Heart right ventricle (tissue), 16 donors: ENCODE measurements around the gene BPTF. TPM values are rescaled to one million over a fixed set of nuclear protein-coding genes. Genes with fewer than 3 reads are reported as not detected.

Source experiments
- ATAC-seq, 8 donors: fragments of 200-7000 bp; cut with Tn5 transposase; one replicate each; pipeline ENCODE4 v1.9.1; 2020; ENCODE audit warnings: mild to moderate bottlenecking in 8 of 8, moderate library complexity in 8 of 8, moderate number of reproducible peaks in 1 of 8
- DNase-seq, 2 donors: peaks; one replicate each; pipeline ENCODE4 v3.0.0-alpha.2; 2020
- H3K27ac ChIP-seq, 10 donors: fragments of 200-600 bp; sonication (generic) in 2 of 10; one replicate each; pipeline versions ENCODE4 v1.5.0 to v1.8.0; 2020 to 2022; ENCODE audit warnings: mild to moderate bottlenecking in 3 of 10
- H3K27me3 ChIP-seq, 7 donors: fragments of 200-600 bp; one replicate each; pipeline ENCODE4 v1.8.0; 2021 to 2022; ENCODE audit warnings: mild to moderate bottlenecking in 2 of 7
- H3K36me3 ChIP-seq, 9 donors: fragments of 200-600 bp; sonication (generic) in 1 of 9; one replicate each; pipeline versions ENCODE4 v1.5.0 to v1.8.0; 2020 to 2022; ENCODE audit warnings: mild to moderate bottlenecking in 2 of 9
- H3K4me1 ChIP-seq, 9 donors: fragments of 200-600 bp; sonication (generic) in 1 of 9; one replicate each; pipeline versions ENCODE4 v1.5.0 to v1.8.0; 2020 to 2022; ENCODE audit warnings: mild to moderate bottlenecking in 4 of 9
- H3K4me3 ChIP-seq, 10 donors: fragments of 200-600 bp; sonication (generic) in 2 of 10; one replicate each; pipeline versions ENCODE4 v1.5.0 to v1.8.0; 2020 to 2022; ENCODE audit warnings: mild to moderate bottlenecking in 7 of 10, moderate library complexity in 2 of 10
- H3K9me3 ChIP-seq, 11 donors: fragments of 200-600 bp in 10 of 11; sonication (generic) in 2 of 11; one replicate each; pipeline versions ENCODE4 v1.5.0 to v1.8.0; 2013 to 2022; ENCODE audit warnings: mild to moderate bottlenecking in 2 of 11, control low read depth in 1 of 11, moderate library complexity in 1 of 11
- WGBS, 2 donors: extraction: QIAGEN DNeasy Blood & Tissue Kit; methylation state at CpG; one replicate each; pipeline ENCODE4 v1.1.7; 2013; ENCODE audit warnings: inconsistent platforms in 1 of 2; 5-methylcytosine and 5-hydroxymethylcytosine counted together
- intact Hi-C, 10 donors: fragments of 100-400 bp; cut with DNase I; formaldehyde crosslinking; loops; one replicate each; pipeline versions ENCODE4 v1.11.1 to v1.14.2; 2022
- polyA plus RNA-seq, 2 donors: library from polyadenylated mRNA; stranded (reverse); fragments of 200-250 nt; gene quantifications; one replicate each; pipeline ENCODE4 v1.2.3, GENCODE V29; 2013
- total RNA-seq, 10 donors: library from RNA; stranded (reverse); fragmentation: NEBNext Ultra II Directional in 3 of 10; extraction: Animal tissue kit (Norgen Biotek cat#: 25700) in 3 of 10; gene quantifications; one replicate each; pipeline versions ENCODE4 v1.2.1 to v1.2.4, GENCODE V29; 2021 to 2023
- TF ChIP-seq, protein P1 (sequence below), 9 donors: fragments of 200-600 bp; sonication (generic) in 2 of 9; IDR thresholded peaks; one replicate each; pipeline versions ENCODE4 v1.5.0 to v1.8.0; 2021 to 2022; ENCODE audit warnings: antibody characterized with exemption in 9 of 9, mild to moderate bottlenecking in 5 of 9, moderate library complexity in 1 of 9
- donor health status: Arrhythmogenic right ventricular cardiomyopathy.
- donor health status: ischemic (EF 13 %, LVEDD 7.1; RV severe dilation, severe dysfunction).
- donor health status: healthy with polysubstance abuse.
- donor health status: DM: no; HTN: yes; CAD: no.
- donor health status: DM: no; HTN: no; CAD: no.
- donor health status: ischemic (EF 25% LVEDD 6.9; RV normal size, moderate dysfunction).
- donor health status: ischemic (EF 25% LVEDD 5.7; RV mildly dilated, moderate dysfunction).
- donor health status: healthy.
- donor health status: DM: yes; HTN: yes; CAD: no.
- donor health status: Ischemic cardiomyopathy.
- donor health status: ischemic (EF 35%, LVEDD 5.7; RV mildly dilated, moderate dysfunction).
- donor health status: nonischemic (EF 11% LVEDD 7.7; RV severe dilation, severe dysfunction).
- donor health status: DM: yes; HTN: yes; CAD: no.
- donor health status: PGD.
- donor health status: ischemic (EF 29% LVEDD 5.4; RV normal size, mild dysfunction).
- donor health status: nonischemic (EF 23%, LVEDD 6.1; RV moderate dilation, normal function).

BPTF gene
- total and polyA plus RNA-seq, 12 donors: 9.2 to 102 (median 76.9) TPM

DNA sequence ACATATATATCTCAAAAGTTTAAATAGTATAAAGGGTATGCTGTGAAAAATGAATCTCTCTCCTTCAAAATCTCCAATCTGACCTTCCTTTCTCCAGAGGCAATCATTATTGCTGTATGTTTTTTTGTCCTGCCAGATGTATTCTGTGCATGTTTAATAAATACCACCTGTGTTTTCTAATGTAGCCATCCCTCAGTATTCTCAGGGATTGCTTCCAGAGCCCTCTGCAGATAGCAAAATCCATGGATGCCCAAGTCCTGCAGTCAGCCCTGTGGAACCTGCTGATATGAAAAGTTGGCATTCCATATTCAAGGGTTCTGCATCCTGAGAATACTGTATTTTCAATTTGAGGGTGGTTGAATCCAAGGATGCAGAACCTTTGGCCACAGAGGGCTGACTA lies 42.9 kb downstream of the BPTF start:
- Histone ChIP-seq H3K36me3 (peaks cover 0 to 24% (median 4%) of the 10 kb centered on the region in 9 donors), H3K27me3 (no peaks in the 10 kb centered on the region), H3K27ac (no peak overlapping the region), H3K4me3 (no peak overlapping the region), H3K9me3 (no peaks in the 10 kb centered on the region), H3K4me1 (peaks cover 0 to 25% (median 9%) of the 10 kb centered on the region in 9 donors)
- DNase-seq (no peak), ATAC-seq (no peak)
- TF ChIP-seq, protein P1, sequence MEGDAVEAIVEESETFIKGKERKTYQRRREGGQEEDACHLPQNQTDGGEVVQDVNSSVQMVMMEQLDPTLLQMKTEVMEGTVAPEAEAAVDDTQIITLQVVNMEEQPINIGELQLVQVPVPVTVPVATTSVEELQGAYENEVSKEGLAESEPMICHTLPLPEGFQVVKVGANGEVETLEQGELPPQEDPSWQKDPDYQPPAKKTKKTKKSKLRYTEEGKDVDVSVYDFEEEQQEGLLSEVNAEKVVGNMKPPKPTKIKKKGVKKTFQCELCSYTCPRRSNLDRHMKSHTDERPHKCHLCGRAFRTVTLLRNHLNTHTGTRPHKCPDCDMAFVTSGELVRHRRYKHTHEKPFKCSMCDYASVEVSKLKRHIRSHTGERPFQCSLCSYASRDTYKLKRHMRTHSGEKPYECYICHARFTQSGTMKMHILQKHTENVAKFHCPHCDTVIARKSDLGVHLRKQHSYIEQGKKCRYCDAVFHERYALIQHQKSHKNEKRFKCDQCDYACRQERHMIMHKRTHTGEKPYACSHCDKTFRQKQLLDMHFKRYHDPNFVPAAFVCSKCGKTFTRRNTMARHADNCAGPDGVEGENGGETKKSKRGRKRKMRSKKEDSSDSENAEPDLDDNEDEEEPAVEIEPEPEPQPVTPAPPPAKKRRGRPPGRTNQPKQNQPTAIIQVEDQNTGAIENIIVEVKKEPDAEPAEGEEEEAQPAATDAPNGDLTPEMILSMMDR (IDR thresholded peaks at IDR 0.05): no peak
- intact Hi-C loops: no loop called here

DNA sequence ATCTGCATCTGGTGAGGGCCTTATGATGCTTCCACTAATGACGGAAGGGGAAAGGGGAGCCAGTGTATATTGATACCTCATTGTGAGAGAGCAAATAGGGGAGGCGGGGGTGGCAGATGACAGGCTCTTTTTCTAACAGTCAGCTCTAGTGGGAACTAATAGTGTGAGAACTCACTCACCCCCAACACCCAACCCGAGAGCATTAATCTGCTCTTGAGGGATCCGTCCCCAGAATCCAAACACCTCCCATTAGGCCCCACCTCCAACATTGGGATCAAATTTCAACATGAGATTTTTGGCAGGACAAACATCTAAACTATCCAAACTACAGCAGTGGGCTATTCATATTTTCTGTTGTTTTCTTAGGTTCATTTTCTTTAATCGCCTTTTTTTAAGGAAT lies 54.4 kb downstream of the BPTF start:
- Histone ChIP-seq H3K27me3 (no peaks in the 10 kb centered on the region), H3K4me3 (no peak overlapping the region), H3K9me3 (no peaks in the 10 kb centered on the region), H3K4me1 (no peaks in the 10 kb centered on the region), H3K36me3 (peaks cover 0 to 84% (median 5%) of the 10 kb centered on the region in 9 donors), H3K27ac (no peak overlapping the region)
- ATAC-seq: no peak
- DNase-seq: no peak
- 79 to 82% methylated on average over 5 of the region's 5 CpGs for WGBS, 2 donors
- intact Hi-C loops: no loop called here
- TF ChIP-seq, protein P1 (IDR thresholded peaks at IDR 0.05): no peak

DNA sequence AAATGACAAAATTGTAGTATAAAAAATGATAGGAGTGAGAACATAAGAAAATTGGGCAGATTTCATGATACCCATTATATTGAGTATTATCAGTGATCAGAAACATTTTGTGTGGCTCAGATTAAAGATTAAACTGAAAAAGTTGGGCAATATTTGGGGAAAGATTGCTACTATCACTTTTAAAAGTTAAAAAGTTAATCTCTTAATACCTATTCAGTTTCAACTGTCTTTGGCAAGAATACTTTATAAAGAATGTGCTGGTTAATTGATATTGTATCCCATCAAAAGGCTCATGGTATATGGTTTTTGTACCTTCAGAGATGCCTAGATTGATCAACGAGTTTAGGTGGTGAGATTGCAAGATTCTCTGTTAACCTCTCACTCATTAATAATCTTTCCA lies 55.8 kb downstream of the BPTF start:
- H3K27me3 ChIP-seq: no peaks in the 10 kb centered on the region
- intact Hi-C loops: no loop called here
- H3K9me3 ChIP-seq: no peaks in the 10 kb centered on the region
- WGBS, 2 donors: 93 to 94% methylated on average over 1 of the region's 1 CpG
- peaks cover 0 to 84% (median 7%) of the 10 kb centered on the region in 9 donors for H3K36me3 ChIP-seq
- DNase-seq (no peak), ATAC-seq (no peak)
- H3K4me3 ChIP-seq: no peak overlapping the region
- H3K27ac ChIP-seq: no peak overlapping the region
- H3K4me1 ChIP-seq: no peaks in the 10 kb centered on the region
- TF ChIP-seq, protein P1 (IDR thresholded peaks at IDR 0.05): no peak

DNA sequence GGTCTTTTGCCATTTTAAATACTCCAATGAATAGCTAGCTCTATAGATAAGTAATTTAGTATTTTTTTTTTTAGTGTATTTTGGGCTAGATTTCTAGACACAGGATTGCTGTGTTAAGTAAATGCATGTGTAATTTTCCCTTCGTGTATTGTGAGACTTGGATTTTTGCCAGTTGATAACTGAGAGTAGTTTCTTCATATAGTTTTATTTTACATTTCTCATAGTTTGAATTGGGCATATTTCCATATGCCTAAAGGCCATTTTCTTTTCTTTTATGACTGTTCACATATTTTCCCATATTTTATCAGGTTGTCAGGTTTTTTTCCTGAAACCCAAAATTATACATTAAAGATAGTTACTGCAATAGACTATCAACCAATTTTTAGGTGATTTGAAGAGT lies 59.4 kb downstream of the BPTF start:
- Histone ChIP-seq H3K27ac (no peak overlapping the region), H3K4me1 (no peaks in the 10 kb centered on the region), H3K9me3 (no peaks in the 10 kb centered on the region), H3K4me3 (no peak overlapping the region), H3K27me3 (no peaks in the 10 kb centered on the region), H3K36me3 (peaks cover 0 to 81% (median 22%) of the 10 kb centered on the region in 9 donors)
- intact Hi-C loops: no loop called here
- 21 to 28% methylated on average over 1 of the region's 1 CpG for WGBS, 2 donors
- TF ChIP-seq, protein P1 (IDR thresholded peaks at IDR 0.05): no peak
- ATAC-seq (no peak), DNase-seq (no peak)
